ENCODE measurements around the gene TCEAL8.

- TF ChIP-seq SP1 (IDR thresholded peaks at IDR 0.05) = no peak
- no peak for TF ChIP-seq YY1 (IDR thresholded peaks at IDR 0.05)
- TF ChIP-seq, protein P1, sequence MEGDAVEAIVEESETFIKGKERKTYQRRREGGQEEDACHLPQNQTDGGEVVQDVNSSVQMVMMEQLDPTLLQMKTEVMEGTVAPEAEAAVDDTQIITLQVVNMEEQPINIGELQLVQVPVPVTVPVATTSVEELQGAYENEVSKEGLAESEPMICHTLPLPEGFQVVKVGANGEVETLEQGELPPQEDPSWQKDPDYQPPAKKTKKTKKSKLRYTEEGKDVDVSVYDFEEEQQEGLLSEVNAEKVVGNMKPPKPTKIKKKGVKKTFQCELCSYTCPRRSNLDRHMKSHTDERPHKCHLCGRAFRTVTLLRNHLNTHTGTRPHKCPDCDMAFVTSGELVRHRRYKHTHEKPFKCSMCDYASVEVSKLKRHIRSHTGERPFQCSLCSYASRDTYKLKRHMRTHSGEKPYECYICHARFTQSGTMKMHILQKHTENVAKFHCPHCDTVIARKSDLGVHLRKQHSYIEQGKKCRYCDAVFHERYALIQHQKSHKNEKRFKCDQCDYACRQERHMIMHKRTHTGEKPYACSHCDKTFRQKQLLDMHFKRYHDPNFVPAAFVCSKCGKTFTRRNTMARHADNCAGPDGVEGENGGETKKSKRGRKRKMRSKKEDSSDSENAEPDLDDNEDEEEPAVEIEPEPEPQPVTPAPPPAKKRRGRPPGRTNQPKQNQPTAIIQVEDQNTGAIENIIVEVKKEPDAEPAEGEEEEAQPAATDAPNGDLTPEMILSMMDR (IDR thresholded peaks at IDR 0.05; ENCODE audit: low read depth, low read length, missing input control) = peak; percentile 27
- TF ChIP-seq, protein P2, sequence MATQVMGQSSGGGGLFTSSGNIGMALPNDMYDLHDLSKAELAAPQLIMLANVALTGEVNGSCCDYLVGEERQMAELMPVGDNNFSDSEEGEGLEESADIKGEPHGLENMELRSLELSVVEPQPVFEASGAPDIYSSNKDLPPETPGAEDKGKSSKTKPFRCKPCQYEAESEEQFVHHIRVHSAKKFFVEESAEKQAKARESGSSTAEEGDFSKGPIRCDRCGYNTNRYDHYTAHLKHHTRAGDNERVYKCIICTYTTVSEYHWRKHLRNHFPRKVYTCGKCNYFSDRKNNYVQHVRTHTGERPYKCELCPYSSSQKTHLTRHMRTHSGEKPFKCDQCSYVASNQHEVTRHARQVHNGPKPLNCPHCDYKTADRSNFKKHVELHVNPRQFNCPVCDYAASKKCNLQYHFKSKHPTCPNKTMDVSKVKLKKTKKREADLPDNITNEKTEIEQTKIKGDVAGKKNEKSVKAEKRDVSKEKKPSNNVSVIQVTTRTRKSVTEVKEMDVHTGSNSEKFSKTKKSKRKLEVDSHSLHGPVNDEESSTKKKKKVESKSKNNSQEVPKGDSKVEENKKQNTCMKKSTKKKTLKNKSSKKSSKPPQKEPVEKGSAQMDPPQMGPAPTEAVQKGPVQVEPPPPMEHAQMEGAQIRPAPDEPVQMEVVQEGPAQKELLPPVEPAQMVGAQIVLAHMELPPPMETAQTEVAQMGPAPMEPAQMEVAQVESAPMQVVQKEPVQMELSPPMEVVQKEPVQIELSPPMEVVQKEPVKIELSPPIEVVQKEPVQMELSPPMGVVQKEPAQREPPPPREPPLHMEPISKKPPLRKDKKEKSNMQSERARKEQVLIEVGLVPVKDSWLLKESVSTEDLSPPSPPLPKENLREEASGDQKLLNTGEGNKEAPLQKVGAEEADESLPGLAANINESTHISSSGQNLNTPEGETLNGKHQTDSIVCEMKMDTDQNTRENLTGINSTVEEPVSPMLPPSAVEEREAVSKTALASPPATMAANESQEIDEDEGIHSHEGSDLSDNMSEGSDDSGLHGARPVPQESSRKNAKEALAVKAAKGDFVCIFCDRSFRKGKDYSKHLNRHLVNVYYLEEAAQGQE (IDR thresholded peaks at IDR 0.05) = no peak
- TF ChIP-seq ZBTB33 (IDR thresholded peaks at IDR 0.05) = no peak
- TF ChIP-seq ATF3 (IDR thresholded peaks at IDR 0.05) = no peak
- TF ChIP-seq TAF1 (conservative IDR thresholded peaks at IDR 0.05) = no peak
- TF ChIP-seq, protein P3, sequence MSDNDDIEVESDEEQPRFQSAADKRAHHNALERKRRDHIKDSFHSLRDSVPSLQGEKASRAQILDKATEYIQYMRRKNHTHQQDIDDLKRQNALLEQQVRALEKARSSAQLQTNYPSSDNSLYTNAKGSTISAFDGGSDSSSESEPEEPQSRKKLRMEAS (IDR thresholded peaks at IDR 0.05) = no peak
These were observed 6.4 kb downstream of the TCEAL8 start for GRCh38 chrX:103248553-103248952.

Data from liver (tissue), 3 donors.